SH-SY5Y (cell line): ENCODE data around the gene POU3F3.

Experiments
- GATA2 ChIP-seq: IDR thresholded peaks from 2 replicates; pipeline ENCODE4 v1.6.1; 2011; ENCODE audit warnings: mild to moderate bottlenecking, low read depth, low read length
- GATA3 ChIP-seq: IDR thresholded peaks from 2 replicates; pipeline ENCODE4 v1.6.1; 2011; ENCODE audit warnings: low read depth, mild to moderate bottlenecking, low read length, moderate library complexity

GRCh38 chr2:104849101-104849500 lies 4.8 kb upstream of the POU3F3 start:
- TF ChIP-seq GATA2 (no peak), GATA3 (no peak)
